Stimulated activated CD4-positive, alpha-beta T cell treated with anti-CD3 and anti-CD28 coated beads, Interleukin-1b, Interleukin-23, amount 100 ng/mL, for 4 hours (primary cell): ENCODE results near the gene OR2W3.
A peak's percentile ranks its signal among the peaks of the same experiment; 100 is the strongest.

Source experiments
- DNase-seq, 2 donors: peaks; one replicate each; pipeline ENCODE4 v3.0.0-alpha.2; 2020; ENCODE audit warnings: low read depth in 2 of 2

Gene OR2W3

DNA sequence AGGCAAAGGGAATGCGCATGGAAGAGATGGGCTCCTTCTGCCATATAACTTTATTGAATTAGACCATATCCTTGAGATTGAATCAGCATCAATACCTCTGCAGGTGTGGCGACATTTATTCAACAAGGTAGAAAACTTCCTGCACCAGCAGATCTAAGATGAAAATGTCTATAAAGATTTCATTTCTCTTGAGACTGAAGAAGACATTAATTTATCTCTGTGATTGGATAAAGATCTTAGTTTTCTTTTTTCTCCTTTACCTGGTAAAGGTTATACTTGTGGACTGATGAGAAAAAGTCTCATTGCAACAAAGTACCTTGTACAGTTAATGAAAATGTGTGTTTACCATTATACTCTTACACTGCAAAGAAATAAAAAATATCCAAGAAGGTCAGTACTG lies 24.6 kb downstream of the OR2W3 start, which contains the start of gene OR2T8:
Gene OR2T8 (plus strand): TSS at position 301 of the 400 bp plus-strand sequence. CDS start 766 bp downstream, outside the sequence.
- DNase-seq: no peak

DNA sequence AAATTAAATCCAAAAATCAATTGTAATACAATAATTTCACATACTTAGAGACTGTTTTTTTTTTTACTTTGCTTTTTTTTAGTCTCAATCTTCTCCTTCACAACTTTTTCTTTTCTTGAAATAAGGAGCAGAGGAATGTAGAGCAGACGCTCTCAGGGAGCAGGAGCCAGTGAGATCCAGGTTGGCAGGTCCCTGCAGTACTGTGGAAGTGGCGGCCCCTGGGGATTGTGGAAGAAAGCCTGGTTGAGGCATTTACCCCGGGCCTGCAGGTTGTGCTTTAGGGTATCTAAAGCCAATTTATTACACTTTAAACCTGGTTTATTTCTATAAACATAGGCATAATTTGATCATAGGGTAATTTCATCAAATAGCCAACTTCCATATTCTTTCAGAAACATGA lies 28.6 kb downstream of the OR2W3 start:
- DNase-seq: no peak

DNA sequence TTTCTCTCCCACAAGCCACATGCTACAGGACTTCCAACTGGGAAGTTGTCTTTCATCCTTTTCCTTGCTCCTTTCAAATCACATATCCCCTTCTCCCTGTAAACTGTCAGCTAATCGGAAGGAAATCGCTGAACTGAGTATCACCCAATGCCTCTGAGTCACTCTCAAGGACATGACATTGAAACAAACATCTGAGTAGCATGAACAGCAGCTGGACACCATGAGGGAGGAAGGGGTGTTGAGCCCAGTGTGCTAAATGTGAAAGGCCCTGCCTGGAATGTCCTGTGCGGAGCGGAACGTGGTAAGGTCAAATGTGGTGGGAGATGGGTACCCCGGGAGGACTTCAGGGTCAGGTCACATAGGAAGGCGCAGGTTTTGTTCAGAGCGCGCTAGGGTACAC lies 29.5 kb downstream of the OR2W3 start, which contains the start of gene OR2AJ1:
Gene OR2AJ1 (plus strand): TSS at position 22 of the 400 bp plus-strand sequence. CDS start 8,880 bp downstream, outside the sequence.
- DNase-seq: no peak

DNA sequence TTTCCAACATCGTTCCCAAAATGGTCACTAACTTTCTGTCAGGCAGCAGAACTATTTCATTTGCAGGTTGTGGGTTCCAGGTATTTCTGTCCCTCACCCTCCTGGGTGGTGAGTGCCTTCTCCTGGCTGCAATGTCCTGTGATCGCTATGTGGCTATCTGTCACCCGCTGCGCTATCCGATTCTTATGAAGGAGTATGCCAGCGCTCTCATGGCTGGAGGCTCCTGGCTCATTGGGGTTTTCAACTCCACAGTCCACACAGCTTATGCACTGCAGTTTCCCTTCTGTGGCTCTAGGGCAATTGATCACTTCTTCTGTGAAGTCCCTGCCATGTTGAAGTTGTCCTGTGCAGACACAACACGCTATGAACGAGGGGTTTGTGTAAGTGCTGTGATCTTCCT lies 38.6 kb downstream of the OR2W3 start:
- no peak for DNase-seq

DNA sequence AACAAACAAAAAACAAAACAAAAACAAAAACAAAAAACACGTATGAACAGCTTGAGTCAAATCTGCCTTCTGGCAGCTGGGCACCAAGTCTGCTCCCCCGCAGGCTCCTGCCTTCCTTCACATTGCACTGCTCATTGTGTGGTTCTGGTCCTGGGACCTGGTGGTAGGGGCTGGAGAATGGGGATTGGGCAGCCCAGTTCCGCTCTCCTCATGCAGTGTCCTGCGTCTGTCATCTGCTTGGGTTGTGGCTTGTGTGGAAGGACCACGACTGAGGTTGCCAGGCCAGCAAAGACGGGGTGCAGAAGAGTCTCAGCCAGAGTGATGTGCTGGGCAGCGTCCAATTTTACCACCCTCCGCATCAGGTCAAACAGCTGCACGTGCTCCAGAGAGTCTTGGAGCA lies 40.4 kb downstream of the OR2W3 start:
- DNase-seq: no peak

DNA sequence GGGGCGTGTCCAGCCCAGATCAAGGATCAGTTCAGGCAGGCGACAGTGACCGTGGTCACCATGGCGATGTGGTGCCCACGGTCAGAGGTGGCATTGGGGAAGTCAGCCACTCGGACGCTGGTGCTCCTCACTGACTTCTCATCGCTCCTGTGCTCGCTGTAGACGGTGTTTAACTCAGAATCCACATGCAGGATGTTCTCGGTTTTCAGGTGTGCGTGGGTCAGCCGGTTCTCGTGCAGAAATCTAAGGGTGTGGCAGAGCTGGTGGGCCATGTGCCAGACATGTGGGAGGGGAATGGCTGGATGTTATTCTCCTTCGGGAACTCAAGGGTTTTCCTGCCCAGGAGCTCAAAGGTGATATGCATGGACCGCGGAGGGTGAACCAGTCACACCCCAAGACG lies 41.0 kb downstream of the OR2W3 start:
- DNase-seq: no peak

DNA sequence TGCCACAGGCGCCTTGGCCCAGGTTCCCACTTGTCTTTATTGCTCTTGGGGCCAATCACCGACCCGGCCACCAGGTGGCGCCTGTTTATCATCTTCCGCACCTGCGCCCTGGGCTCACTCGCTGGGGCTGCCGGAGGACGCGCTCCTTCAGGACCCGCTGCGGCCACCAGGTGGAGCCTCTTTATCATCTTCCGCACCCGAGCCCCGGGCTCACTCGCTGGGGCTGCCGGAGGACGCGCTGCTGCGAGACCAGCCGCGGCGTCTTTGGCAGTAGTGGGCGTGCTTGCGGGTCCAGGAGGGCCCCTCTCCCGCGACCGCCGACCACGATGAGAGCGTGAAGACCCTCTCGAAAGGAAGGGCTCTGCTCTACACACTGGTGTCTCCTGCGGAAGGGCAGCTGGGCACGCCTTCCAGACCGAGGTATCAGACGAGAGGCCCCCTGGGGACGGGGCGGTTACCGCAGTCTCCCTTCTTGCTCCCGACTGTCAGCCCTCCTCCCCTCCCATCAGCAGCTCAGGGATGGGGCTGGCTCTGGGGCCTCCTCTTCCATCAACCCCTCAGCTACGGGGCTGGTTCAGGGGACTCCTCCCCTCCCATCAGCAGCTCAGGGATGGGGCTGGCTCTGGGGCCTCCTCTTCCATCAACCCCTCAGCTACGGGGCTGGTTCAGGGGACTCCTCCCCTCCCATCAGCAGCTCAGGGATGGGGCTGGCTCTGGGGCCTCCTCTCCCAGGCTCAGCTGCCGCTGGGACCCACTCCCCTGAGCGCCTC lies 41.8 kb downstream of the OR2W3 start:
- DNase-seq: peak; percentile 82 to 91

DNA sequence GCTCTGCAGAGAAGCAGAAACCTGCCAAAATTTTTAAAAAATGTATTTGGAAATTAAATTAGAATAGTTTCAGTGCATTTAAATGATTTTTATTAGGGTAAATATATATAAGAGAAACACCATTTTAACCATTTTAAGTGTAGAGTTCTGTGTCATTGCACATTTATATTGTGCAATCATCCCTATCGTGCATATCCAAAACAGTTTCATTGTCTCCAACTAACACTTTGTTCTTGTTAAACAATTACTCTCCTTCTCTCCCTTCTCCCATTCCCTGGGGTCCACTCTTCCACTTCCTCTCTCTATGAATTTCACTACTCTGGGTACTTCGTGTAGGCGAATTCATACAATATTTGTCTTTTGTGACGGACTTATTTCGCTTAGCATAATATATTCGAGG lies 47.2 kb downstream of the OR2W3 start:
- DNase-seq: no peak
